Measurements from ENCODE around the gene GEMIN8.

GRCh38 chrX:14022019-14022418, 7.7 kb downstream of the GEMIN8 start:
- TF ChIP-seq CTCF (IDR thresholded peaks at IDR 0.05) (no peak), EZH2 (IDR thresholded peaks at IDR 0.05; ENCODE audit: borderline replicate concordance, insufficient read depth, low read depth, low read length, poor library complexity, severe bottlenecking) (no peak)
